Retinal pigment epithelial cell (primary cell): Measurements from ENCODE around the gene HLA-A.
"Not testable (repeated sequence)": the region's sequence is repeated elsewhere in the genome, so short reads cannot be mapped to it uniquely, and the experiment has no call there.

Experiments
- DNase-seq: peaks from one replicate; pipeline ENCODE4 v3.0.0-alpha.2; 2010; ENCODE audit warnings: low read depth
- H3K4me3 ChIP-seq: 2 replicates; pipeline ENCODE4 v1.5.1; 2011; ENCODE audit warnings: mild to moderate bottlenecking, low read length, control low read depth, moderate library complexity
- CTCF ChIP-seq: conservative IDR thresholded peaks from 2 replicates; pipeline ENCODE4 v1.5.1; 2011; ENCODE audit warnings: low read depth, low read length, control low read depth, inconsistent platforms

The HLA-A gene

GRCh38 chr6:29959467-29959866 is 17.1 kb downstream of the HLA-A start:
- no peak for DNase-seq
- H3K4me3 ChIP-seq, result no peak overlapping the region
- no peak for TF ChIP-seq CTCF

GRCh38 chr6:29961966-29962365 is 19.6 kb downstream of the HLA-A start:
- H3K4me3 ChIP-seq, result no peak overlapping the region
- DNase-seq, result no peak
- no peak for TF ChIP-seq CTCF

- not testable (repeated sequence) for H3K4me3 ChIP-seq, DNase-seq
These were observed 21.4 kb downstream of the HLA-A start for GRCh38 chr6:29963697-29964096.

GRCh38 chr6:29964518-29964886 is 22.2 kb downstream of the HLA-A start:
- DNase-seq, result no peak
- H3K4me3 ChIP-seq, result peak overlapping the region; percentile 35
- TF ChIP-seq CTCF, result no peak

GRCh38 chr6:29964887-29965562 is 22.7 kb downstream of the HLA-A start:
- peak; percentile 55 for DNase-seq
- peak overlapping the region; percentile 35 for H3K4me3 ChIP-seq
- TF ChIP-seq CTCF, result no peak

- no peak for TF ChIP-seq CTCF
- H3K4me3 ChIP-seq, result peak overlapping the region; percentile 35
- DNase-seq, result no peak
These were observed 23.2 kb downstream of the HLA-A start for GRCh38 chr6:29965563-29965872.

- no peak for TF ChIP-seq CTCF
- peak overlapping the region; percentile 35 for H3K4me3 ChIP-seq
- DNase-seq, result peak; percentile 46
These were observed 23.7 kb downstream of the HLA-A start for GRCh38 chr6:29965873-29966601.
